Astrocyte (in vitro differentiated cells and primary cell): ENCODE measurements around the gene CFTR. TPM values are rescaled to one million over a fixed set of nuclear protein-coding genes. Genes with fewer than 3 reads are reported as not detected.

Experiments
- DNase-seq: peaks from one replicate; pipeline ENCODE4 v3.0.0-alpha.2; 2010; ENCODE audit warnings: low read depth
- FAIRE-seq: peaks from 2 replicates; lab custom pipeline; 2011; peaks lifted over from hg19 to GRCh38; lab: Jason Lieb, UNC
- H2AFZ ChIP-seq: 2 replicates; pipeline ENCODE4 v1.6.0; 2012; ENCODE audit warnings: low read depth, low read length, inconsistent platforms
- H3K27ac ChIP-seq: 2 replicates; pipeline ENCODE4 v1.5.1; 2011; ENCODE audit warnings: low read depth, low read length, inconsistent platforms
- H3K27me3 ChIP-seq: 2 replicates; pipeline ENCODE4 v1.6.0; 2011; ENCODE audit warnings: low read length, inconsistent platforms; ENCODE audit not compliant: insufficient read depth
- H3K36me3 ChIP-seq: 2 replicates; pipeline ENCODE4 v1.5.1; 2011; ENCODE audit warnings: low read length, inconsistent platforms; ENCODE audit not compliant: insufficient read depth
- H3K4me1 ChIP-seq: 2 replicates; pipeline ENCODE4 v1.5.1; 2011; ENCODE audit warnings: low read length, inconsistent platforms; ENCODE audit not compliant: insufficient read depth
- H3K4me2 ChIP-seq: 2 replicates; pipeline ENCODE4 v1.6.0; 2012; ENCODE audit warnings: low read length, inconsistent platforms
- H3K4me3 ChIP-seq: 2 replicates; pipeline ENCODE4 v1.5.1; 2011; ENCODE audit warnings: low read depth, mild to moderate bottlenecking, low read length, inconsistent platforms; ENCODE audit not compliant: insufficient read depth
- H3K79me2 ChIP-seq: 2 replicates; pipeline ENCODE4 v1.6.0; 2012; ENCODE audit warnings: mild to moderate bottlenecking, low read length, inconsistent platforms; ENCODE audit not compliant: insufficient read depth
- H3K9ac ChIP-seq: 2 replicates; pipeline ENCODE4 v1.6.0; 2012; ENCODE audit warnings: mild to moderate bottlenecking, low read length, inconsistent platforms
- H3K9me3 ChIP-seq: 2 replicates; pipeline ENCODE4 v1.5.1; 2012; ENCODE audit warnings: low read depth, mild to moderate bottlenecking, low read length, inconsistent platforms; ENCODE audit not compliant: insufficient read depth
- H4K20me1 ChIP-seq: 2 replicates; pipeline ENCODE4 v1.6.0; 2012; ENCODE audit warnings: low read length, inconsistent platforms; ENCODE audit not compliant: insufficient read depth
- H3K27ac Mint-ChIP-seq: one replicate; pipeline ENCODE4 v1.8.0; 2021; ENCODE audit warnings: mild to moderate bottlenecking, mixed read lengths; ENCODE audit not compliant: unreplicated experiment
- H3K27me3 Mint-ChIP-seq: one replicate; pipeline ENCODE4 v1.8.0; 2021; ENCODE audit warnings: low read depth, mixed read lengths; ENCODE audit not compliant: unreplicated experiment
- H3K36me3 Mint-ChIP-seq: one replicate; pipeline ENCODE4 v1.8.0; 2021; ENCODE audit warnings: low read depth, mixed read lengths; ENCODE audit not compliant: unreplicated experiment
- H3K4me1 Mint-ChIP-seq: one replicate; pipeline ENCODE4 v1.8.0; 2021; ENCODE audit warnings: low read depth, mixed read lengths; ENCODE audit not compliant: unreplicated experiment
- H3K4me3 Mint-ChIP-seq: one replicate; pipeline ENCODE4 v1.8.0; 2021; ENCODE audit warnings: mild to moderate bottlenecking, moderate library complexity, mixed read lengths; ENCODE audit not compliant: unreplicated experiment
- H3K9me3 Mint-ChIP-seq: one replicate; pipeline ENCODE4 v1.8.0; 2021; ENCODE audit warnings: mild to moderate bottlenecking, mixed read lengths; ENCODE audit not compliant: unreplicated experiment
- CTCF ChIP-seq: IDR thresholded peaks from 2 replicates; pipeline ENCODE4 v1.5.1; 2011; ENCODE audit warnings: low read depth, mild to moderate bottlenecking, inconsistent platforms, low read length, moderate library complexity; ENCODE audit not compliant: insufficient read depth
- EZH2 ChIP-seq: IDR thresholded peaks from 2 replicates; pipeline ENCODE4 v1.6.1; 2012; ENCODE audit warnings: mild to moderate bottlenecking, low read length, inconsistent platforms; ENCODE audit not compliant: insufficient read depth
- total RNA-seq: library from RNA; stranded (reverse); gene quantifications from 2 replicates; pipeline ENCODE4 v1.2.1, GENCODE V29; 2021

CFTR gene
- total RNA-seq, 1 donor from 2014 or later, result 2.5 TPM

DNA sequence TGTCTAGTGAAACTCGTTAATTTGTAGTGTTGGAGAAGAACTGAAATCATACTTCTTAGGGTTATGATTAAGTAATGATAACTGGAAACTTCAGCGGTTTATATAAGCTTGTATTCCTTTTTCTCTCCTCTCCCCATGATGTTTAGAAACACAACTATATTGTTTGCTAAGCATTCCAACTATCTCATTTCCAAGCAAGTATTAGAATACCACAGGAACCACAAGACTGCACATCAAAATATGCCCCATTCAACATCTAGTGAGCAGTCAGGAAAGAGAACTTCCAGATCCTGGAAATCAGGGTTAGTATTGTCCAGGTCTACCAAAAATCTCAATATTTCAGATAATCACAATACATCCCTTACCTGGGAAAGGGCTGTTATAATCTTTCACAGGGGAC, 187.6 kb downstream of the CFTR start:
- no peaks in the 10 kb centered on the region for H3K36me3 Mint-ChIP-seq
- peaks cover 35% of the 10 kb centered on the region for H3K4me1 Mint-ChIP-seq
- no peaks in the 10 kb centered on the region for H3K27me3 ChIP-seq
- H3K4me3 ChIP-seq, result no peak overlapping the region
- H3K9me3 Mint-ChIP-seq, result no peaks in the 10 kb centered on the region
- peaks cover 19% of the 10 kb centered on the region for H3K4me1 ChIP-seq
- H2AFZ ChIP-seq, result no peak overlapping the region
- no peak overlapping the region for H3K27ac ChIP-seq
- H3K9me3 ChIP-seq, result no peaks in the 10 kb centered on the region
- H3K4me2 ChIP-seq, result no peak overlapping the region
- H3K9ac ChIP-seq, result no peak overlapping the region
- no peaks in the 10 kb centered on the region for H3K27me3 Mint-ChIP-seq
- no peaks in the 10 kb centered on the region for H3K36me3 ChIP-seq
- DNase-seq (peak; percentile 34), FAIRE-seq (no peak)
- H3K4me3 Mint-ChIP-seq, result no peak overlapping the region
- no peaks in the 10 kb centered on the region for H3K79me2 ChIP-seq
- no peak for TF ChIP-seq CTCF
- no peak for TF ChIP-seq EZH2
- H3K27ac Mint-ChIP-seq, result no peak overlapping the region
- no peaks in the 10 kb centered on the region for H4K20me1 ChIP-seq

GRCh38 chr7:117669818-117670217, 190.0 kb downstream of the CFTR start:
- Histone ChIP-seq H3K27me3 (no peaks in the 10 kb centered on the region), H3K4me3 (no peak overlapping the region), H3K4me1 (peaks cover 19% of the 10 kb centered on the region), H3K9ac (no peak overlapping the region), H3K27ac (no peak overlapping the region), H4K20me1 (no peaks in the 10 kb centered on the region), H3K36me3 (no peaks in the 10 kb centered on the region), H3K79me2 (no peaks in the 10 kb centered on the region), H3K4me2 (no peak overlapping the region), H3K9me3 (no peaks in the 10 kb centered on the region), H2AFZ (no peak overlapping the region)
- Mint-ChIP-seq H3K4me3 (no peak overlapping the region), H3K36me3 (no peaks in the 10 kb centered on the region), H3K9me3 (no peaks in the 10 kb centered on the region), H3K27me3 (no peaks in the 10 kb centered on the region), H3K4me1 (peaks cover 28% of the 10 kb centered on the region), H3K27ac (no peak overlapping the region)
- DNase-seq (no peak), FAIRE-seq (no peak)
- no peak for TF ChIP-seq EZH2
- TF ChIP-seq CTCF, result no peak

GRCh38 chr7:117672453-117672852, 192.6 kb downstream of the CFTR start:
- Histone ChIP-seq H4K20me1 (no peaks in the 10 kb centered on the region), H3K27me3 (peaks cover 8% of the 10 kb centered on the region), H3K4me3 (no peak overlapping the region), H3K9ac (no peak overlapping the region), H2AFZ (no peak overlapping the region), H3K4me2 (no peak overlapping the region), H3K27ac (no peak overlapping the region), H3K79me2 (no peaks in the 10 kb centered on the region), H3K36me3 (no peaks in the 10 kb centered on the region), H3K9me3 (no peaks in the 10 kb centered on the region), H3K4me1 (no peaks in the 10 kb centered on the region)
- Mint-ChIP-seq H3K27ac (no peak overlapping the region), H3K4me1 (peaks cover 14% of the 10 kb centered on the region), H3K27me3 (no peaks in the 10 kb centered on the region), H3K4me3 (no peak overlapping the region), H3K9me3 (no peaks in the 10 kb centered on the region), H3K36me3 (no peaks in the 10 kb centered on the region)
- DNase-seq (no peak), FAIRE-seq (no peak)
- TF ChIP-seq EZH2 (no peak), CTCF (no peak)
